GM21717 (cell line): ENCODE measurements around the gene FGF14.

Experiments
- ATAC-seq: cut with Tn5 transposase; IDR thresholded peaks from one replicate; pipeline ENCODE4 v1.9.1; 2021; ENCODE audit warnings: mild to moderate bottlenecking, moderate library complexity; ENCODE audit not compliant: unreplicated experiment

The FGF14 gene

GRCh38 chr13:102000764-102001163, 401.1 kb downstream of the FGF14 start:
- ATAC-seq, result no peak

- ATAC-seq, result no peak
These were observed 403.7 kb downstream of the FGF14 start for GRCh38 chr13:101998129-101998528.

GRCh38 chr13:101996954-101997353, 404.9 kb downstream of the FGF14 start:
- ATAC-seq, result no peak

DNA sequence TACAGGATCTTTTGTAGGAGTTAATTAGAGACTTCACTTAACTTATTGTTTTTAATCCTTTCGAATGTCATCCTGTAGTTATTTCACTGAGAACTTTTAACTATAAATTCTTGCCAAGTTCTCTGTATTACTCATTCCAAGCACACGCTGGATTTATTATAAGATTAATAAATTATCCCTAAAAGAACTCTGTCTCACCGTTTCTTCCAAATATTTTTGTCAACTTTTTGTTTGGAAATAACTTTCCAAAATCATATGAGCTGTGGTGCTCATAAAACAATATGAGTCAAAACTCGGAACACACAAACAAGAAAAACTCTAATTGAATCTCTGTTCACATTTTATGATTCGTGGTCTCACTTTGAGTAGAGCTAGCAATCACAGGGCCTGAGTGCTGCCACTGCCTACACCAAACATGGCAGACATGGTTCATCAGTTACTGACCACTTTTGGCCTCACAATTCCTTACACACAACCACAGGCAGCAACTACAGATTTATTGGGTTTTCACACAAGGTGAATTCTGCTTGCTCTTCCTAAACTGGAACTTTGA, 412.0 kb downstream of the FGF14 start:
- no peak for ATAC-seq

- no peak for ATAC-seq
These were observed 413.7 kb downstream of the FGF14 start for GRCh38 chr13:101988140-101988539.

GRCh38 chr13:101986316-101986715, 415.5 kb downstream of the FGF14 start:
- no peak for ATAC-seq

GRCh38 chr13:101985321-101985720, 416.5 kb downstream of the FGF14 start:
- ATAC-seq, result no peak

DNA sequence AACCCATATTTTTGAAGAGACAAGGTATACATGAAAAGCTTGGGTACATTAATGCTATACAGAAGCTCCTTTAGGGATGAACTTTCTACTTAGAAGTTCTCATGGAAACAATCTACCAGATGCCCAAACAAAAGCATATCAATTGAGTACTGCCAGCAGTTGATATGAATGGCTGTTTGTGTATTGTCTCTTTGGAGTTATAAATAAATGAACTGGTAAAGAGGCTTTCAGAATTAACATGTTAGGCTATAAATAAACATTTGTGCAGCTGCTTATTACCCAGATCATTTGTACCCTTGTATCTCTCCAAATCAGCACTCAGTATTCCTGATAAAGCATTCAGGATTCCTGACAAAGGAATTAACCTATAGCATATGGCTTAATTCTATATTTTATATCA, 418.9 kb downstream of the FGF14 start:
- no peak for ATAC-seq

- ATAC-seq, result no peak
These were observed 422.0 kb downstream of the FGF14 start for GRCh38 chr13:101979825-101980224.

GRCh38 chr13:101978552-101979315, 423.1 kb downstream of the FGF14 start:
- no peak for ATAC-seq

GRCh38 chr13:101977475-101977874, 424.4 kb downstream of the FGF14 start:
- ATAC-seq, result no peak

- ATAC-seq, result no peak
These were observed 429.7 kb downstream of the FGF14 start for GRCh38 chr13:101972191-101972590.

GRCh38 chr13:101970341-101970740, 431.5 kb downstream of the FGF14 start:
- ATAC-seq, result no peak

GRCh38 chr13:101967781-101968180, 434.1 kb downstream of the FGF14 start:
- no peak for ATAC-seq

GRCh38 chr13:101967216-101967615, 434.6 kb downstream of the FGF14 start:
- ATAC-seq, result no peak

- ATAC-seq, result no peak
These were observed 436.8 kb downstream of the FGF14 start for GRCh38 chr13:101965096-101965495.

DNA sequence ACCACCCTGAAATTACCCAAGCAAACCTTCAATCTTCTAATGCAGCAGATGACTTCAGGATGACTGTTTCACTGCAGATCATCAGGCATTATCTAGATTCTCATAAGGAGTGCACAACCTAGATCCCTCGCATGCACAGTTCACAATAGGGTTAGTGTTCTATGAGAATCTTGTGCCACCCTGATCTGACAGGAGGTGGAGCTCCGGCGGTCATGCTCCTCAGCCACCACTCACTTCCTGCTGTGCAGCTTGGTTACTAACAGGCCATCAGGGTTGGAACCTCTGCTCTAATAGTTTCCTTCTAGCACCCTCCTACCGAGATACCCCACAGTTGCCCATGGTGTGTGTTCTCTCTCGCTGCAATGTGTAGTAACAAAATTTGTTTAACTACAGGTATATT, 442.8 kb downstream of the FGF14 start:
- ATAC-seq, result no peak

- peak; percentile 60 for ATAC-seq
These were observed 446.1 kb downstream of the FGF14 start for GRCh38 chr13:101955764-101956163.

DNA sequence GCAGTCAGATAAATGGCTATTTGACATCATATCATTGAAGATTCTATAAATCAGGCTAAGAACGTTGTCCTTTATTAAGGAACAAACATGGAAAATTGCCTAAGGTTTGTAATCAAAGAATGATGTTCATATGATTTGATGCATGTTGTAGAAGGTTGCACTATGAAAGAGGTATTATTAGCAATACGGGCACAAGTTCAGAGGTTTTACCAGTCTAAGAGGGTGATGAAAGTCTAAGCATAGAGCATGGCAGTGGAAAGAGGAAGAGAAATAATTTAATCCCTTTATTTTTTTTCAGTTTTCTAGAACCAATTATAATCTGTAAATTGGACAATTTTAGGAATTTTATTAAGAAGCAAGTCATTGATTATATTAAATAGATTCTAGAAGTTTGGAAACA, 450.7 kb downstream of the FGF14 start:
- ATAC-seq, result no peak

- no peak for ATAC-seq
These were observed 452.2 kb downstream of the FGF14 start for GRCh38 chr13:101949681-101950080.

DNA sequence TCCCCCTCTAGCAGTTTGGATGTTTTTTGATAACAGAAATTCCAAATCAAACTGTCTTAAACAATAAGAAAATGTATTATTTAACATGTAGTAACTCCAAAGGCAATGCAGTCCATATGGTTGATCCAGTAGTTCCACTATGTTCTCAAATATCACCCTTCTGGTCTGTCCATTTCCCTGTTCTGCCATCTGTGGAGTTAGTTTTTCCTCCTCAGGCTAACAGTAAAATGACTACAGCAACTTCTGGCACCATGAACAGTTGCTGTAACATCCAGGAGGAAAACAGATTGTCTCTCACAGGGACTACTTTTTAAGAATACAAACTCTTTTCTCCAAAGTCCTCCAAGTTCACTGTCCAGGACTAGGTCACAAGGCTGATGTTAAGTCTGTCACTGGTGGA, 455.4 kb downstream of the FGF14 start:
- ATAC-seq, result no peak

DNA sequence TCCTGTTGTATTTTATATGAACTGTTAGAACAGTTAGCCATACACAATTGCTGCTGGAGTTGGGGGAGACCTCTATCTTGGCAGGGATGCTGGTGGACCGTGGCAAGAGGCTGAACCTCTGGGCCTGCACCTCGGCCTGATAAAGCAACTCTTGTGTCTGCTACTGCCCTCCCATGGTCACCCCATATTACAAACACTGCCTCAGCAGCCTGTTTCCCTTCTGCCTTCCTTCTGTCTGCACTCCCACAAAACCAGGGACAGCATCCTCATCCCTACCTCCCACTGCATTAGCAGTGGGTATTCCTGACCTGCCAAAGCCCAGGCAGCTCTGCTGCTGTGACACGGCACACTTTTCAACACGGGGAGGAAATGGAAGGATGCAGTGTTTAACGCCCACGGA, 456.4 kb downstream of the FGF14 start:
- no peak for ATAC-seq

DNA sequence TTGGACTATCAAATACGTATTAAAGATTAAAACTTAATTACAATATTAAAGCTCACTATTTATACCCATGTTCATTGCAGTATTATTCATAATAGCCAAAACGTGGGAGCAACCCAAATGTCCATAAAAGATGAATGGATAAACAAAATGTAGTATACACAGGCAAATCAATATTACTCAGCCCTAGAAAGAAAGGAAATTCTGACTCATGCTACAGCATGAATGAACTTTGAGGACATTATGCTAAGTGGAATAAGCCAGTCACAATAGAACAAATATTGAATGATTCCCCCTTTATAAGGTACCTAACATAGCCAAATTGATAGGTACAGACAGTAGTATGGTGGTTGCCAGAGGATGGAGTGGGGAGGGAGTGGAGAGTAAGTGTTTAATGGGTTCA, 457.3 kb downstream of the FGF14 start:
- ATAC-seq, result no peak
